Ovary (tissue), 9 donors: ENCODE measurements around the gene ALG2. TPM values are rescaled to one million over a fixed set of nuclear protein-coding genes. Genes with fewer than 3 reads are reported as not detected.

Experiments
- DNase-seq, 5 donors: peaks; one replicate each; pipeline ENCODE4 v3.0.0-alpha.2; 2019 to 2020
- H3K27ac ChIP-seq, 2 donors: fragments of 200-600 bp; one replicate each; pipeline versions ENCODE4 v1.5.1 to v1.8.0; 2019 to 2022
- H3K27me3 ChIP-seq: fragments of 200-600 bp; one replicate; pipeline ENCODE4 v1.8.0; 2022
- H3K36me3 ChIP-seq: fragments of 200-600 bp; sonication (generic); one replicate; pipeline ENCODE4 v1.5.1; 2019
- H3K4me1 ChIP-seq: one replicate; pipeline ENCODE4 v1.8.1; 2013; ENCODE audit warnings: mild to moderate bottlenecking, moderate library complexity; ENCODE audit not compliant: insufficient read depth
- H3K4me3 ChIP-seq: fragments of 200-600 bp; sonication (generic); one replicate; pipeline ENCODE4 v1.5.1; 2017
- H3K9me3 ChIP-seq, 2 donors: fragments of 200-600 bp in 1 of 2; sonication (generic) in 1 of 2; one replicate each; pipeline versions ENCODE4 v1.5.1 to v1.8.1; 2013 to 2019; ENCODE audit warnings: mild to moderate bottlenecking in 1 of 2, moderate library complexity in 1 of 2
- EP300 ChIP-seq: sonication (generic); formaldehyde crosslinking; IDR thresholded peaks from one replicate; pipeline ENCODE4 v1.6.1; 2017; ENCODE audit warnings: antibody characterized with exemption
- POLR2A ChIP-seq: fragments of 450-650 bp; IDR thresholded peaks from one replicate; pipeline ENCODE4 v1.6.1; 2017; ENCODE audit warnings: antibody characterized with exemption, mild to moderate bottlenecking, moderate library complexity
- WGBS, 3 donors: extraction: QIAGEN DNeasy Blood & Tissue Kit in 1 of 3; methylation state at CpG; one replicate each; pipeline versions ENCODE4 v1.1.5 to v1.1.7; 2013 to 2017; 5-methylcytosine and 5-hydroxymethylcytosine counted together
- intact Hi-C, 4 donors: fragments of 100-400 bp; cut with DNase I; formaldehyde crosslinking; loops; one replicate each; pipeline versions ENCODE4 v1.11.0 to v1.15.1; 2022 to 2023
- polyA plus RNA-seq, 2 donors: library from polyadenylated mRNA; stranded (reverse); fragments of 200-250 nt in 1 of 2; fragments of 350-450 nt in 1 of 2; fragmentation: Illumina TruSeq in 1 of 2; extraction: RNeasy Lipid Tissue Mini Kit (QIAGEN cat#74804) in 1 of 2; gene quantifications; one replicate each; pipeline ENCODE4 v1.2.3, GENCODE V29; 2013 to 2014
- total RNA-seq, 7 donors: library from RNA; depleted of rRNA in 2 of 7; stranded (reverse); fragments of >200 nt in 2 of 7; fragmentation: NEBNext Ultra II Directional in 3 of 7; extraction: Animal tissue kit (Norgen Biotek cat#: 25700) in 3 of 7; gene quantifications; one replicate each; pipeline versions ENCODE4 v1.1.0 to v1.2.4, GENCODE V29; 2016 to 2023
- TF ChIP-seq, protein P1 (sequence below), 3 donors: fragments of 450-650 bp in 2 of 3; fragments of 200-600 bp in 1 of 3; IDR thresholded peaks; one replicate each; pipeline versions ENCODE4 v1.5.1 to v1.8.0; 2016 to 2022; ENCODE audit warnings: antibody characterized with exemption in 3 of 3, mild to moderate bottlenecking in 1 of 3
- donor health status: DM: no; HTN: no; CAD: no; lungs with moderate emphysema.
- donor health status: DM: no; HTN: no; CAD: no.
- donor health status: Bipolar disorder and iron deficiency.
- donor health status: DM: yes; HTN: yes; CAD: no.
- donor health status: DM: no; HTN: no; CAD: no.
- donor health status: DM: yes; HTN: yes; CAD: no.

The ALG2 gene
- total and polyA plus RNA-seq, 9 donors: 21.8 to 60.1 (median 37.3) TPM

DNA sequence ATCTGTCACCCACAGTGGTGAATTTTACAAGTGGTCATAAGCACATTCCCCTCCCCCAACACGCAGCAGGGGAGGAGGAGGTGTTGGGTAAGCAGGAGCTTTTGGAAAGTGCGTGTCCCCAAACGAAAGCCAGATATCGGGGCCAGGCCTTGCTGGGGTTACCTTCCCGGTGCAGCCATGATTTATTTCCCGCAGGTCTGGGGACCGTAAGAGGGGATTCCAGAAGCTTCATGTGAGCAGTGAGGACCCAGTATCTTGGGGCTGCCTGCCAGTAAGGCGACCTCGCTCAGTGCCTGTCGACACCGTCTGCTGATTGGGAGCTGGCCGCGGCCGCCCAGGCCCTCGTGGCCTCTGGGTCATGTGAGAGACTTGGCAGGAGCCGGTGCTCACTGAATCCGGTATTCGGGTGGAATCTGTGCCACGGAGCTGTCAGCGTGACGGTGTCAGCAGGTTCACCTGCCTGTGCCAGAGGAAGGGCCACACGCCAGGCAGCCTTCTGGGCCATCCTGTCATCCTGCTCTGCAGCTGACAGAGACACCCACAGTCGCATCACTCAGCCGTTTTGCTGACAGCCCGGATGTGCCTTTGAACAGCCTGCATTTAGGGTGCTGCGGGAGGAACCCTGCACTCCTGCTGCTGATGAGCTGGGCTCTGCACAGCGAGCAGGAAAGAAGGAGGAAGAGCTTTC, 37.6 kb upstream of the ALG2 start:
- Histone ChIP-seq H3K9me3 (no peaks in the 10 kb centered on the region), H3K27ac (peak overlapping the region; percentile 13 to 62), H3K4me1 (peaks cover 4% of the 10 kb centered on the region), H3K27me3 (no peaks in the 10 kb centered on the region), H3K4me3 (peak overlapping the region; percentile 36), H3K36me3 (no peaks in the 10 kb centered on the region)
- DNase-seq: peak; percentile 74 to 85 (median 82)
- WGBS, 3 donors: 2 to 4% (median 4%) methylated on average over 27 of the region's 27 CpGs
- no peak for TF ChIP-seq POLR2A
- TF ChIP-seq, protein P1, sequence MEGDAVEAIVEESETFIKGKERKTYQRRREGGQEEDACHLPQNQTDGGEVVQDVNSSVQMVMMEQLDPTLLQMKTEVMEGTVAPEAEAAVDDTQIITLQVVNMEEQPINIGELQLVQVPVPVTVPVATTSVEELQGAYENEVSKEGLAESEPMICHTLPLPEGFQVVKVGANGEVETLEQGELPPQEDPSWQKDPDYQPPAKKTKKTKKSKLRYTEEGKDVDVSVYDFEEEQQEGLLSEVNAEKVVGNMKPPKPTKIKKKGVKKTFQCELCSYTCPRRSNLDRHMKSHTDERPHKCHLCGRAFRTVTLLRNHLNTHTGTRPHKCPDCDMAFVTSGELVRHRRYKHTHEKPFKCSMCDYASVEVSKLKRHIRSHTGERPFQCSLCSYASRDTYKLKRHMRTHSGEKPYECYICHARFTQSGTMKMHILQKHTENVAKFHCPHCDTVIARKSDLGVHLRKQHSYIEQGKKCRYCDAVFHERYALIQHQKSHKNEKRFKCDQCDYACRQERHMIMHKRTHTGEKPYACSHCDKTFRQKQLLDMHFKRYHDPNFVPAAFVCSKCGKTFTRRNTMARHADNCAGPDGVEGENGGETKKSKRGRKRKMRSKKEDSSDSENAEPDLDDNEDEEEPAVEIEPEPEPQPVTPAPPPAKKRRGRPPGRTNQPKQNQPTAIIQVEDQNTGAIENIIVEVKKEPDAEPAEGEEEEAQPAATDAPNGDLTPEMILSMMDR (IDR thresholded peaks at IDR 0.05): no peak
- TF ChIP-seq EP300: no peak
- intact Hi-C loops: no loop called here

DNA sequence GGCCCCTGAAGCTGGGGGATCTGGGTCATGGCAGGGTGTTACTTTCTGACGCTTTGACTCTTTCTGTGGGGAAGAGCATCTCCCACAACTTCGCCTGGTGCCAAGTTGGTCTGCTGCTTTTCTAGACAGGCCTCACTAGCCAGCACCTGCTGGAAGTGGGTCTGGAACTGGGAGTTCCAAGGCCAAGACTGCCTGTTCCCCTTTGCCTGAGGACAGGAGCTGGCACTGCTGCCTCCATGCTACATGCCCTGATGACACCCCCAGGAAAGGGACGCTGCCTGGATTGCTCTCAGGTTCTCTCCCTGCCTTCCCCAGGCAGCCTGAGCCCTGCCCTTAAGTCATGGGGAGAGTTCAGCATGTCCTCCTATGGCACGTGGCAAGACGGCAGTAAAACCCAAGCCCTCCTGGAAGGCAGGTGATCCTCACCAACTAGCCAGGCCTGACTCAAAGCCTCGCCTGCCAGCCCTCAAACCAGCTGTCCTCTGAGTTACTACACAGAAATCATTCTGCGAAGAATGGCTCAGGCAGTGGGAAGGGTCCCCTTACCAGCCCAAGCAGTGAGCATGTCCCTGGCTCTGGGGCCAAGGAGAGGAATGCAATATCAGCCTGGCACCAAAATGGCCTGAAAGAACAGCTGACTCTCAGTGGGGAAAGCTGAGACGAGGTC, 36.1 kb upstream of the ALG2 start:
- DNase-seq: no peak
- Histone ChIP-seq H3K4me1 (peaks cover 4% of the 10 kb centered on the region), H3K27ac (peak overlapping the region in 1 of 2 donors; percentile 37), H3K27me3 (no peaks in the 10 kb centered on the region), H3K4me3 (no peak overlapping the region), H3K36me3 (no peaks in the 10 kb centered on the region), H3K9me3 (no peaks in the 10 kb centered on the region)
- intact Hi-C loops: no loop called here
- WGBS, 3 donors: 93 to 94% (median 94%) methylated on average over 8 of the region's 8 CpGs
- TF ChIP-seq EP300: no peak
- TF ChIP-seq POLR2A: no peak
- TF ChIP-seq, protein P1 (IDR thresholded peaks at IDR 0.05): no peak

GRCh38 chr9:99255651-99256050, 33.9 kb upstream of the ALG2 start:
- H3K4me3 ChIP-seq: no peak overlapping the region
- TF ChIP-seq EP300 (no peak), POLR2A (no peak)
- TF ChIP-seq, protein P1 (IDR thresholded peaks at IDR 0.05): no peak
- 60 to 93% (median 85%) methylated on average over 1 of the region's 1 CpG for WGBS, 3 donors

DNA sequence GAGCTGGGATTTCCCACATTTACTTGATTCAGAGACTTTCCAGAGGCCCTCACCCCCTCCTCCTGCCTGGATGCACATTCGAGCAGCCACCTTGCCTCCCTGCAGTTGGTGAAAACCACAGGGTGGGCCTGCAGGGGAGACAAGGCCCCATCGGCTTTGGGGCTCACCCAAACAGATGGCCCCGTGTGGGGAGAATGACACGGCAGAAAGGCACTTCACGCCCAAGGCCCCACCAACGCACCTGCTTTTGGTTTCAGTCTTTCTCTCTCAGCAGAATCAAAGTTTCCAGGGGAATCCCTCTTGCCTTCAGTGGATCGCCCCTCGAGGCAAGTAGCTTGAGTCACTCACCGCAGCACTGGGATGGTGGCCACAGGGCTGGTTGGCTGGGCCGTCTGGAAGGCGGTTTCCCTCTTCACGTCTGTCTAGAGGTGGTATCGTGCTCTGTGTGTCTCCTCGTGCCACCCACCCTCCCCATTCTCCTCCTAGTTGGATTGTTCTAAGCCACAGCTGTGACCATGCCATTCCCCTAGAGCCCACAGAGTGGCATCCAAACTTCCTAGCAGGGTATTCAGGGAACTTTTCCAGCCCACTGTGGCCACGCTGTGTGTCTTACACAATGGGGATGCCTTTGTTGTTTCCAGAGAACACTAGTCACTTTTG, 32.2 kb upstream of the ALG2 start:
- no peak overlapping the region for H3K4me3 ChIP-seq
- no peak overlapping the region for H3K27ac ChIP-seq
- 79 to 82% (median 79%) methylated on average over 15 of the region's 15 CpGs for WGBS, 3 donors
- no peaks in the 10 kb centered on the region for H3K27me3 ChIP-seq
- no peaks in the 10 kb centered on the region for H3K9me3 ChIP-seq
- no peaks in the 10 kb centered on the region for H3K4me1 ChIP-seq
- no peaks in the 10 kb centered on the region for H3K36me3 ChIP-seq
- TF ChIP-seq, protein P1 (IDR thresholded peaks at IDR 0.05): no peak
- TF ChIP-seq POLR2A: no peak
- no peak for TF ChIP-seq EP300
- no peak for DNase-seq
- intact Hi-C loops: no loop called here

More at GRCh38 chr9:99255651-99256050, 33.9 kb upstream of the ALG2 start:
- intact Hi-C loops: no loop called here
- Histone ChIP-seq H3K9me3 (no peaks in the 10 kb centered on the region), H3K4me1 (peaks cover 4% of the 10 kb centered on the region), H3K27me3 (no peaks in the 10 kb centered on the region), H3K36me3 (no peaks in the 10 kb centered on the region), H3K27ac (no peak overlapping the region)
- no peak for DNase-seq
